Right ventricle myocardium inferior (tissue), 1 donor: ENCODE results near the gene NCKAP5. TPM values are rescaled to one million over a fixed set of nuclear protein-coding genes. Genes with fewer than 3 reads are reported as not detected.
"Not testable (repeated sequence)": the region's sequence is repeated elsewhere in the genome, so short reads cannot be mapped to it uniquely, and the experiment has no call there.

Source experiments
- ATAC-seq: fragments of 200-7000 bp; cut with Tn5 transposase; one replicate; pipeline ENCODE4 v1.9.1; 2020; ENCODE audit warnings: mild to moderate bottlenecking, moderate library complexity
- DNase-seq: peaks from one replicate; pipeline ENCODE4 v3.0.0; 2021; ENCODE audit errors: missing footprints
- intact Hi-C: fragments of 100-400 bp; cut with DNase I; formaldehyde crosslinking; loops from one replicate; pipeline ENCODE4 v1.11.0; 2022
- total RNA-seq: library from RNA; stranded (reverse); fragmentation: NEBNext Ultra II Directional; extraction: Animal tissue kit (Norgen Biotek cat#: 25700); gene quantifications from one replicate; pipeline ENCODE4 v1.2.1, GENCODE V29; 2021
- donor health status: DM: no; HTN: yes; CAD: no; lungs with severe emphysema.

NCKAP5 gene
- total RNA-seq, 1 donor from 2014 or later, result 4.3 TPM

GRCh38 chr2:133232556-133232955 is 335.7 kb downstream of the NCKAP5 start:
- intact Hi-C loops, result no loop called here
- ATAC-seq, result no peak
- no peak for DNase-seq

GRCh38 chr2:133231264-133231663 is 337.0 kb downstream of the NCKAP5 start:
- no peak for ATAC-seq
- DNase-seq, result no peak
- intact Hi-C loops, result no loop called here

GRCh38 chr2:133229974-133230373 is 338.3 kb downstream of the NCKAP5 start:
- no peak for ATAC-seq
- intact Hi-C loops, result no loop called here
- DNase-seq, result no peak

- ATAC-seq, result no peak
- DNase-seq, result no peak
- intact Hi-C loops, result no loop called here
These were observed 345.0 kb downstream of the NCKAP5 start for GRCh38 chr2:133223226-133223625.

GRCh38 chr2:133221398-133221797 is 346.9 kb downstream of the NCKAP5 start:
- no peak for ATAC-seq
- DNase-seq, result no peak
- intact Hi-C loops, result no loop called here

- no peak for ATAC-seq
- intact Hi-C loops, result no loop called here
- DNase-seq, result no peak
These were observed 350.1 kb downstream of the NCKAP5 start for GRCh38 chr2:133218204-133218603.

GRCh38 chr2:133215477-133215876 is 352.8 kb downstream of the NCKAP5 start:
- no peak for ATAC-seq
- intact Hi-C loops, result no loop called here
- DNase-seq, result no peak

- ATAC-seq, result no peak
- DNase-seq, result no peak
- intact Hi-C loops, result no loop called here
These were observed 354.6 kb downstream of the NCKAP5 start for GRCh38 chr2:133213651-133214050.

- DNase-seq (no peak), ATAC-seq (no peak)
- intact Hi-C loops, result no loop called here
These were observed 358.9 kb downstream of the NCKAP5 start for GRCh38 chr2:133209325-133209724.

- ATAC-seq, intact Hi-C loops, DNase-seq: not testable (repeated sequence)
These were observed 361.6 kb downstream of the NCKAP5 start for GRCh38 chr2:133206666-133207065.

GRCh38 chr2:133204421-133204820 is 363.8 kb downstream of the NCKAP5 start:
- DNase-seq, result no peak
- intact Hi-C loops, result no loop called here
- no peak for ATAC-seq

GRCh38 chr2:133200684-133201421 is 367.4 kb downstream of the NCKAP5 start:
- DNase-seq (no peak), ATAC-seq (no peak)

GRCh38 chr2:133198678-133199077 is 369.6 kb downstream of the NCKAP5 start:
- ATAC-seq, result no peak
- intact Hi-C loops, result no loop called here
- no peak for DNase-seq

More at GRCh38 chr2:133200684-133201421, 367.4 kb downstream of the NCKAP5 start:
- intact Hi-C loops, result no loop called here

- intact Hi-C loops, result no loop called here
- DNase-seq (no peak), ATAC-seq (no peak)
These were observed 371.1 kb downstream of the NCKAP5 start for GRCh38 chr2:133197156-133197555.

- DNase-seq (no peak), ATAC-seq (no peak)
- intact Hi-C loops, result no loop called here
These were observed 373.4 kb downstream of the NCKAP5 start for GRCh38 chr2:133194777-133195335.

GRCh38 chr2:133194362-133194655 is 374.0 kb downstream of the NCKAP5 start:
- DNase-seq (no peak), ATAC-seq (no peak)
- intact Hi-C loops, result no loop called here

GRCh38 chr2:133193544-133194361 is 374.5 kb downstream of the NCKAP5 start:
- intact Hi-C loops, result no loop called here
- DNase-seq (no peak), ATAC-seq (no peak)

- DNase-seq (no peak), ATAC-seq (no peak)
- intact Hi-C loops, result no loop called here
These were observed 376.2 kb downstream of the NCKAP5 start for GRCh38 chr2:133192028-133192427.

- DNase-seq (no peak), ATAC-seq (no peak)
- intact Hi-C loops, result no loop called here
These were observed 391.1 kb downstream of the NCKAP5 start for GRCh38 chr2:133177196-133177595.

GRCh38 chr2:133175926-133176325 is 392.3 kb downstream of the NCKAP5 start:
- ATAC-seq (no peak), DNase-seq (no peak)
- intact Hi-C loops, result no loop called here
